Mesothelial cell of epicardium (in vitro differentiated cells): ENCODE data around the gene B3GNT9. TPM values are rescaled to one million over a fixed set of nuclear protein-coding genes. Genes with fewer than 3 reads are reported as not detected.

Source experiments
- DNase-seq, 2 experiments: peaks; one replicate each; pipeline ENCODE4 v3.0.0; 2021; ENCODE audit warnings: low spot score in 2 of 2; ENCODE audit not compliant: unreplicated experiment in 2 of 2
- H3K27ac Mint-ChIP-seq: 2 replicates; pipeline ENCODE4 v1.8.0; 2021; ENCODE audit warnings: mixed read lengths
- H3K27me3 Mint-ChIP-seq: 2 replicates; pipeline ENCODE4 v1.8.0; 2021; ENCODE audit warnings: low read depth, mixed read lengths
- H3K36me3 Mint-ChIP-seq: 2 replicates; pipeline ENCODE4 v1.8.0; 2021; ENCODE audit warnings: mixed read lengths
- H3K4me1 Mint-ChIP-seq: 2 replicates; pipeline ENCODE4 v1.8.0; 2021; ENCODE audit warnings: mixed read lengths
- H3K4me3 Mint-ChIP-seq: 2 replicates; pipeline ENCODE4 v1.8.0; 2021; ENCODE audit warnings: mild to moderate bottlenecking, moderate library complexity, mixed read lengths
- H3K9me3 Mint-ChIP-seq: 2 replicates; pipeline ENCODE4 v1.8.0; 2021; ENCODE audit warnings: mixed read lengths
- CTCF ChIP-seq: fragments of 200-600 bp; sonication (generic); IDR thresholded peaks from one replicate; pipeline ENCODE4 v1.5.0; 2021; ENCODE audit warnings: antibody characterized with exemption; ENCODE audit not compliant: unreplicated experiment
- total RNA-seq: library from RNA; stranded (reverse); gene quantifications from 3 replicates; pipeline ENCODE4 v1.2.1, GENCODE V29; 2021

Gene B3GNT9
- total RNA-seq, 1 donor from 2014 or later: 20.6 TPM

- peaks cover 11% of the 10 kb centered on the region for H3K36me3 Mint-ChIP-seq
- H3K27me3 Mint-ChIP-seq: peaks cover 36% of the 10 kb centered on the region
- H3K27ac Mint-ChIP-seq: no peak overlapping the region
- DNase-seq: no peak
- peak overlapping the region; percentile 77 for H3K4me3 Mint-ChIP-seq
- H3K4me1 Mint-ChIP-seq: peaks cover 7% of the 10 kb centered on the region
- TF ChIP-seq CTCF: no peak
- no peaks in the 10 kb centered on the region for H3K9me3 Mint-ChIP-seq
These were observed 558 bp downstream of the B3GNT9 start for GRCh38 chr16:67150047-67150832.

GRCh38 chr16:67149276-67150046 lies 1.3 kb downstream of the B3GNT9 start:
- Mint-ChIP-seq H3K4me1 (peaks cover 5% of the 10 kb centered on the region), H3K4me3 (peak overlapping the region; percentile 54), H3K27ac (no peak overlapping the region), H3K27me3 (peaks cover 30% of the 10 kb centered on the region), H3K9me3 (no peaks in the 10 kb centered on the region), H3K36me3 (peaks cover 18% of the 10 kb centered on the region)
- DNase-seq: no peak
- peak; percentile 8 for TF ChIP-seq CTCF

- no peak overlapping the region for H3K27ac Mint-ChIP-seq
- TF ChIP-seq CTCF: no peak
- H3K4me1 Mint-ChIP-seq: peaks cover 5% of the 10 kb centered on the region
- peak overlapping the region; percentile 54 for H3K4me3 Mint-ChIP-seq
- DNase-seq: no peak
- peaks cover 20% of the 10 kb centered on the region for H3K36me3 Mint-ChIP-seq
- peaks cover 23% of the 10 kb centered on the region for H3K27me3 Mint-ChIP-seq
- H3K9me3 Mint-ChIP-seq: no peaks in the 10 kb centered on the region
These were observed 2.0 kb downstream of the B3GNT9 start for GRCh38 chr16:67148656-67149275.

GRCh38 chr16:67148221-67148620 lies 2.6 kb downstream of the B3GNT9 start:
- peaks cover 5% of the 10 kb centered on the region for H3K4me1 Mint-ChIP-seq
- H3K4me3 Mint-ChIP-seq: no peak overlapping the region
- H3K27ac Mint-ChIP-seq: no peak overlapping the region
- TF ChIP-seq CTCF: no peak
- H3K36me3 Mint-ChIP-seq: peaks cover 23% of the 10 kb centered on the region
- peaks cover 19% of the 10 kb centered on the region for H3K27me3 Mint-ChIP-seq
- no peak for DNase-seq
- no peaks in the 10 kb centered on the region for H3K9me3 Mint-ChIP-seq

GRCh38 chr16:67147437-67148140 lies 3.2 kb downstream of the B3GNT9 start:
- no peak overlapping the region for H3K27ac Mint-ChIP-seq
- peaks cover 13% of the 10 kb centered on the region for H3K27me3 Mint-ChIP-seq
- peaks cover 27% of the 10 kb centered on the region for H3K36me3 Mint-ChIP-seq

More at GRCh38 chr16:67147437-67148140, 3.2 kb downstream of the B3GNT9 start:
- no peak for TF ChIP-seq CTCF
- Mint-ChIP-seq H3K4me3 (no peak overlapping the region), H3K9me3 (no peaks in the 10 kb centered on the region), H3K4me1 (peaks cover 5% of the 10 kb centered on the region)
- DNase-seq: no peak
